ENCODE results near the gene PHLDA2.

- TF ChIP-seq CTCF (IDR thresholded peaks at IDR 0.05) (no peak), POLR2A (IDR thresholded peaks at IDR 0.05) (no peak), EP300 (IDR thresholded peaks at IDR 0.05) (no peak), POLR2AphosphoS5 (IDR thresholded peaks at IDR 0.05) (no peak)
Observed at GRCh38 chr11:2924381-2924780, 4.8 kb downstream of the PHLDA2 start.

Data from suprapubic skin (tissue), 4 donors.